ENCODE data around the gene SEPTIN7.

The SEPTIN7 gene

DNA sequence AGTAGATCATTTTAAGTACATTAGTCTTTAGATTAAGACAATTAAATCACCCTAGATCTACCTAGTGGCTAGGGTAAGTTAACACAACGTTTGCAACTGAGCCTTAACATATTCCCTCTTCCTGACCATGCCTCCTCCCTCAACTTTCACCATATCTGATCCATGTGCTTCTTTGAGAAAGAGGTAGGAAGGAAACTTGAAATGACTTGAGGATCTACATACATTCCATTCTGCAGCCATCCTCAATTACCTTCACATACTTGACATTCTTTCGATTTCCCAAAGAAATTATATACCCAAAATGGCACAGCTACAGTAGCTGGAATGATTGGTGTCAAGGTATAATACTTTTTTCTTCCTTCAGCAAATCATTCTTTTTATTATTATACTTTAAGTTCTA, 12.9 kb upstream of the SEPTIN7 start:
- no peak for DNase-seq (ENCODE audit: low spot score)

DNA sequence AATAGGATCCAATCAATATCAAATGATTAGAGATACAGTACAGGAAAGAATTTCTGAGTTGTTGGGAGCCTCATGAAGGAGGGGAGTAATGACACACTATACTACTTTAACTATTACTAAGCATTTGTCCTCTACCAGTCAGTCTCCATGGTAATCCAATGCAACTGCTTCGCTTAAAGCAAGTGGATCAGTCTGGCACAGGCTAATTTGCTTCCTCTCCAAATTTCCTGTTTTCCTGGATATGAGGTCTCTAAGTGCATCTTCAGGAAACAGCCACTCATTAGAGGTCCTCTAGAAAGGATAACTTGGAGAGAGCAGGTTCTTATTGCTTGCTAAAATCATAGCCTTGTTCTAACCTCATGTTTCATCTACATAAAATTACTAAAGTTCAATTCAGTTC, 8.4 kb upstream of the SEPTIN7 start:
- DNase-seq (ENCODE audit: low spot score) = no peak

DNA sequence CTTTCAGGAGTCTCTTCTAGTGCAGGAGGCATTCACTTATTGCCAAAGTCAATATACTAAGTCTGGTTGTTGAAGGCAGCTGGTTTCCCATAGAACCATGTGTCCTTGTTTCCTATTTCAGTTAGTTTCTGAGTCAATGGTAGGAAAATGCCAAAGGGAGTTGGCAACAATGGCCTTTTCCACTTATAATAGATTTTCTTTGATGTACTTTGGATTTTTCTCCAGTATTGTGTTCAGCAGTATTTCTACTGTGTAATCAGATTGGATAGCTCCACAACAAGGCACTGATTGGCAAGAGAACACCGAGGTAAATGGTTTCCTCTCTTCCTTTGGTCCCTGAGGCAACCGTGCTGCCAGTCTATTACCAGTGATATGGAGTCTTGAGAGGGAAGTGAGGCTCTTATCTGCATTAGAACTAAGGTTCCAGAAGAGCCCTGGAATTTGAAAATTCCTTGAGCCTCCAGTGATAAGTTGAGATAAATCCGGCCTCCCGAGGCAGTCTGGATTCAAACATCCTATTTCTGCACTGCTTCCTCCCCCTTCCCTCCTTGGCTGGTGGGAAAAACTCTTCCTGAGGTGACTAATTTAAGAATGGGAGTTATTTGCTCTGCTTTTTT, 7.9 kb upstream of the SEPTIN7 start:
- DNase-seq (ENCODE audit: low spot score) = peak; percentile 35

DNA sequence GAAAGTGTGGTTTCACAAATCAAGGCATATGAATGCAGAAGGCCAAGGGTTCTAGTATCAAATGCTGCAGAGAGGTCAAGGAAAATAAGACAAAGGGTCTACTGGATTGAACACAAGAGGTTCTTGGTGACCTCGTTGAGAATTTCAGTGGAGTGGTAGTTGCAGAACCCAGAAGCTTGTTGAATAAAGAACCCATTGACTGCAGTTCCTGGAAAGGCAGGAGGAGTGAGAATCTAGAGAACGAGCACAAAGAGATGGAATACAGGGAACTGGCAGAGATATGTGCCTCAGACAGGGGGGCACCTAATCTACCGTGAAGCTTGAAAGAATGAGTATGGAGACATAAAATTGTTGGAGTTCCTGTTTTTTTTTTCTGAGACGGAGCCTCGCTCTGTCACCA, 3.5 kb upstream of the SEPTIN7 start:
- DNase-seq (ENCODE audit: low spot score) = no peak

DNA sequence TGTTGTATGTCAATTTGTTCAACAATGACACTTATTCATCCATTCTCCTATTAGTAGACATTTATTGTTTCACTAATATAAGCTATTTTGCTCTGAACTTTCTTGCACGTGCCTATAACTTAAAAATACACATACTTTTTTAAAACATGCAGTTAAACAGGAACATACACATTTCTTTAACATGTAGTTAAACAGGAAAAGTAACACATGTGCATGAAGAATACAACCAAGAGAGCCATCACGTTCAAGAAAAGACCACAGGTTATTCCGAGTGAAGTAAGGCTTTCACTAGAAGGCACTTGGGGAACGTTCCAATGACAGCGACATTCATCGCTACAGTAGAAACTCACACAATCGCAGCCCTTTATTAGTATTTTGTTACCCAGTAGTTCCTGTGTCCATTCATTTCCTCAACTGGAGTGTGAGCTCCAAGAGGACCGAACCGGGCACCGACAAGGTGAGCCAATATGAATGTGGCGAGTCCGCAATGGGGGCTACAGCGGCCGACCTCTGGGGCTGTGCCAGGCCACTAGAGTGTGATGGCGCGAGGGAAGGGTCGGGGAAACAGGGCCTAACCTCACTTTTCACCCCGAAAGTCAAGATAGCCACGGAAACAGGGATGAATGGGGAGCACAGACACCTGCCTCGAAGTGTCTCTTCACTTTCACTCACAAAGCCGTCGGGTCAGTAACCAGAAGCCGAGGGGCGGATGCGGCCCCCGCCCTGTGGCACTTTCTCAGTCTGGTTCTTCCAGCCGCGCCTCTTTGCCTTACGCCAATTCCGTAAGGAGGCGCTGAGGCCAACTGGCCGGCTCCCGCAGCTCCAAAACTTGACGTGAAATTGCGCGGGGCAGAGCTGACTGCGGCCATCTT, 775 bp upstream of the SEPTIN7 start:
- peak; percentile 57 for DNase-seq (ENCODE audit: low spot score)

DNA sequence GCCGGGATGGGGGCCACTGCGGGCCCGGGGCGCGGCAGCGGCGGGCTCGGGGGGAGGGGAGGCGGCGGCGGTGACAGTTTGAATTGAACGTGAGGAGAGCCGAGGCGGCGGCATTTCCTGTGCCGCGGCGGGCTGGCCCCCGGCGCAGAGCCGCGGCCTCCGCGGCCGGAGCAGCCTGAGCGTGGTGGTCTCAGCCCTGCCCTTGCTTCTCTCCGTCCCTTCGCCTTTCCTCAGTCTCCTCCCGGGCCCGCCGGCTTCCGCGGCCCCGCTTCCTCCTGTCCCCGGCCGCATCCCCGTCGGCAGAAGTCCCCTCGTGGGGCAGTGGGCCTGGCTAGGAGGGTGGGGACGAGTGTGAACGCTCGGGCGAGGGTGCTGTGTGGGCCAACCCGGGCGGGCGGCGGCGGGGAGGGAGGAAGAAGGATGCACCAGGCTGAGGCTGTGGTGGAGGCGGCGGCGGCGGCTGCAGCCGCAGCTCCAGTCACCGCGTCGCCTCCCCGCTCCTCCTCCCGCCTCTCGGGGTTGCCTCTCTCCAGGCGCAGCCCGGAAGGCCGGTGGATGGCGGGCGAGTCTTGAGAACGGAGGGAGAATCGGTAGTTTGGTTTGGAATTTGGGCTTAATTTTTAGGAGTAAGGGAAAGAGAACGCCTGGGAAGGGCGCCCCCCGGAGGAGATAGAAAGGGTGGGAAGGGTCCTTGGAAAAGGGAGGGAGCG, 690 bp downstream of the SEPTIN7 start:
- DNase-seq (ENCODE audit: low spot score) = peak; percentile 54

DNA sequence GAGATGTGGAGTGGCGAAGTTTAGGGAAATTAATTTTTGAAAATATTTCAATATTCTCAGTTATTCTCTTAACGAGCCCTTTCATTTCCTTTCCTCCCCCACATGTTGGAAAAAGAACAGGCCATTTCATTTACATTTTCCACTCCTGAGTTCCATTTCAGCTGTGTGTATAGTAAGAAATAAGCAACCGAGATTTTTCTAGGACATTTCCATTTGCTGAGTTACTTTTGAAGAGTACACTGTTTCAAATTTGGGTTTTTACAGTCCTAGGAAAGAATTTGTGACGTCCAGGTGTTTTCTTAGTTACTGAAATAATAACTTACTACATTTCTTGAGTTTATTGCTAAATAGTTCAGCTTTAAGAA, 1.2 kb downstream of the SEPTIN7 start:
- no peak for DNase-seq (ENCODE audit: low spot score)

DNA sequence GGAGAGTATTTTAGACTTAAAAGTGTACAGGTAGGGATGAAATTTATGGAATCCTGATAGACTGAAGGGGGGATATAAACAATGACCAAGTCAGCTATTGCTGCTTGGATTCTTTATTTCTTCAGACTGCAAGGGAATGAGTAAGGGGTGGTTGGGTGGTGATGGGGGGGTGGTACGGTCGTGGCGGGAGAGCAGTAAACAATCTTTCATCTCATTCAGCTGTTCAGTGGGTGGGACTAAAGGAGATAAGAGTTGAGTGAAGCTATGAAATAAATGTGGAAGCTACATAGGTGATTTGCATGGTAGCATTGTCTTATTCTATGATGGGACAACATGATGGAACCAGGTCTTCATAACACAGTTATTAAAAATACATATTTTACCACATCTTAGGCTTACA, 1.8 kb downstream of the SEPTIN7 start:
- DNase-seq (ENCODE audit: low spot score) = no peak

DNA sequence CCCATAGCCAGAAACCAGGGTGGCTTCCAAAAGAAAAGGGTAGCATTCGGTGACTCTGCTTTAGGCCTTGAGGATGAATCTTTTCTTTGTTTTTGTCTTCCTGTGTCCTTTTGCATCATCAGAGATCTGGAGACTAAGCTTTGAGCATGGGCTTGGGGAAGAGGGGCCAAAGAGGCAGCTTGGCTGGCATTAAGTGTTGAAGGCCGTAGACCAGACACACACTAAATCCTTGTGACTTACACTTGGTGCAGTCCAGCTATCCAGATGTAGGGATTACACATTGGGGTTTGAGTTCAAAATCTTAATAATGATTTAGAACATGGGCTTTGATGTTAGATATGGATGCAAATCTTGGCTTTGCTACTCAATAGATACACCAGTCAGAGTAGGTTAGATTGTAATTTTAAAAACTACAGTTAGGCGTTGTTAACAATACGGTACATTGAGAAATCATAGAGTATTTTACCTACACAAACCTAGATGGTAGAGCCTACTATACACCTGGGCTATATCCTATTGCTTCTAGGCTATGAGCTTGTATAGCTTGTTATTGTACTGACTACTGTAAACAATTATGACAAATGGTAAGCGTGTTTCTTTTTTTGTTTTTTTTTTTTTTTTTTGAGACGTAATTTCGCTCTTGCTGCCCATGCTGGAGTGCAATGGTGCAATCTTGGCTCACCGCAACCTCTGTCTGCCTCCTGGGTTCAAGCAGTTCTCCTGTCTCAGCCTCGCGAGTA, 3.5 kb downstream of the SEPTIN7 start:
- no peak for DNase-seq (ENCODE audit: low spot score)

DNA sequence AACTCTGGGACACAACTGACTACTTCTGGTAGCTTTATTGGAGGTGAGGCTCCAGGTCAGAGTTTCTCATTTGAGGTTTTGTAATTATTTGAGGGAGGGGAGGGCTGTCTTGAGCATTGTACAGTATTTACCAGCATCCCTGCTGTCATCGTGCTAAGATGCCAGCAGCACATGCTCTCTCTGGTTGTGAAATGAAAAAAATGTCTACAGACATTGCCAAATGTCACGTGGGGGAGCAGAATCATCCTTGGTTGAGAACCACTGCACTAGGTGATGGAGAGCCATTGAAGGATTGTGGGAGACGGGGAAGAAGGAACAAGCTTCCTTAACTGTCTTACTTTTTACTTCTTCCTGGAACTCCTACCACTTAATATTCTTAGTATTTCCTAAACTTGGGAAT, 5.0 kb downstream of the SEPTIN7 start:
- DNase-seq (ENCODE audit: low spot score) = no peak

DNA sequence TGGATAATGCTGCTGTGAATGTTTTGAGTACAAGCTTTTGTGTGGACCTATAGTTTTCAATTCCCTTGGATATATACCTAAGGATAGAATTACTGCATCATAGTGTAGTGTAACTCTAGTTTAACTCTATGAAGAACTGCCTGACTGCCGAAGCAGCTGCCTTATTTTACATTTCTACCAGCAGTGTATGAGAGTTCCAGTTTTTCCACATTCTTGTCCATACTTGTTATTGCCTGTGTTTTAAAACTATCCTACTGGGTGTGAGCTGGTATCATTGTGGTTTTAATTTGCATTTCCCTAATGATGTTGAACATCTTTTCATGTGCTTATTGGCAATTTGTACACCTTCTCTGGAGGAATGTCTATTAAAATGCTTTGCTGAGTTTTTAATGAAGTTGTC, 15.7 kb downstream of the SEPTIN7 start:
- DNase-seq (ENCODE audit: low spot score) = no peak

DNA sequence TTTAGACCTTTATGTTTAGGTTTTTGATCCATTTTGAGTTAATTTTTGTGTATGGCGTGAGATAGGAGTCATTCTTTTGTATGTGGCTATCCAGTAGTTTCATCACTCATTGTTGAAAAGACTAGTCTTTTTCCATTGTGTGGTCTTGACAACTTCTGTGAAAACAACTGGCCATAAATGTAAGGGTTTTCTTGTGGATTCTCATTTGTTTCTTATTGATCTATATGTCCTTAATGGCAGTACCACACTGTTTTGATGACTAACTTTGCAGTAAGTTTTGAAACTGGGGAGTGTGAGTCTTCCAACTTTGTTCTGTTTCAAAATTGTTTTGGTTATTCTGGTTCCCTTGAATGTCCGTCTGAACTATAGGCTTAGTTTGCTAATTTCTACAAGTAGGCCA, 16.3 kb downstream of the SEPTIN7 start:
- DNase-seq (ENCODE audit: low spot score) = no peak

DNA sequence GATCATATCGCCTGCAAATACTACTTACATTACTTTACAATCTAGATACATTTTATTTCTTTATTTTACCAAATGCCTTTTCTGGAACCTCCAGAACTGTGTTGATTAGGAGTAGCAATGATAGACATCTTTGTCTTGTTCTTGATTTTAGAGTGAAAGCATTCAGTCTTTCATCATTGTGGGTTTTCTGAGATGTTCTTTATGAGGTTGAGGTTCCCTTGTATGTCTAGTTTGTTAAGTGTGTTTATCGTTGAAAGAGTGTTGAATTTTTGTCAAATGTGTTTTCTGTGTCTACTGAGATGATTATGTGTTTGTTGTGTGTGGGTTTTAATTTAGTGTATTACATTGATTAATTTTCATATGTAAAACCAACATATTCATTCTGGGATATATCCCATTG, 17.1 kb downstream of the SEPTIN7 start:
- no peak for DNase-seq (ENCODE audit: low spot score)

DNA sequence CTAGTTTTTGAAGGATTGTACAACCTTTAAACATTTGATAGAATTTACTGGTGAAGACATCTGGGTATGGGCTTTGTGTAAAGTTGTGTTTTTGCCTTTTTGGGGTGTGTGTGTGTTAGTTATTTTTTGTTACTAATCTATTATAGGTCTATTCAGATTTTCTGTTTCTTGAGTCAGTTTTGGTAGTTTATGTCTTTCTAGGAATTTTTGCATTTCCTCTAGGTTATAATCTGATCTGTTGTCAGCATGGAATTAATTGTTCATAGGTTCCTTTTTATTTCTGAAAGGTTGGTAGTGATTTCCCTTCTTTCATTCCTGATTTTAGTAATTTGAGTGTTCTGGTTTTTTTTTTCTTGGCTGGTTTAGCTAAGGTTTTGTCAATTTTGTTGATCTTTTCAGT, 17.7 kb downstream of the SEPTIN7 start:
- DNase-seq (ENCODE audit: low spot score) = no peak

DNA sequence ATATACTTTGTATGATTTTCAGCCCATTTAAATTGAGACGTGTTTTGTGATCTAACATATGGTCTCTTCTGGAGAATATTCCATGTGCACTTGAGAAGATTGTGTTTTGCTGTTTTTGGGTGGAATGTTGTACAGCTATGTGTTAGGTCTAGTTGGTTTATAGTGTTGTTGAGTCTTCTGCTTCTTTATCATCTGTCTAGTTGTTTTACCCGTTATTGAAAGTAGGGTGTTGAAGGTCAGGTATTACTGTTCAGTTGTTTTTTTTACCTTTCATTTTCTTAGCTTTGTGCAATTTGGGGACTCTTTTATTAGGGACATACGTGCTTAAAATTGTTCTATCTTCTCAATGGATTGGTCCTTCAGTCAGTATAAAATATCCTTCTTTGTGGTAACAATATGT, 18.5 kb downstream of the SEPTIN7 start:
- no peak for DNase-seq (ENCODE audit: low spot score)

DNA sequence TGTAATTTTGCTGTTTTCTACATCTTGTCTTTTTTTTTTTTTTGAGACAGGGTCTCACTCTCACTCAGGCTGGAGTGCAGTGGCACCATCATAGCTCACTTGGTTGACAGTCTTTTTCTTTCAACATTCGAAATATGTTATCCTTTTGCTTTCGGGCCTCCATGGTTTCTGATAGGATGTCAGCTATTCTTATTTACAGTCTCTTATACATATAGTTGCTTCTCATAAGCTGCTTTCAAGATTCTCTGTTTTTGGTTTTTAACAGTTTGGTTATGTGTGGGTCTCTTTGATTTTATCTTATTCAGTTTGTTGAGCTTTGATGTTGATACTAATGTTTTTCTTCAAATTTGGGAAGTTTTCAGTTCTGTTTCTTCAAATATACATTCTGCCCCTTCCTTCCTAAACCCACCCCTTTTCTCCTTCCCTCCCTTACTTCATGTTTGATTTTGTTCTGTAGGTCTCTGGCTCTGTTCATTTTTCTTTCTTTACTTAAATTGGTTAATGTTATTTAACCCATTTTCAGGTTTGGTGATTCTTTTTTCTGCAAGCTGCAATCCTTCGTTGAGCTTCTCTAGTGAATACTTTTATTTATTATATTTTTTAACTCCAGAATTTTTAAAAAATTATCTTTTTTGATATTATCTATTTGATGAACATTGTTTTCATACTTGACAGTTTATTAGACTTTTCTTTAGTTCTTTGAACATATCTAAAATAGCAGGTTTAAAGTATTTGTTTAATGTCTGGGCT, 19.3 kb downstream of the SEPTIN7 start:
- DNase-seq (ENCODE audit: low spot score) = no peak

DNA sequence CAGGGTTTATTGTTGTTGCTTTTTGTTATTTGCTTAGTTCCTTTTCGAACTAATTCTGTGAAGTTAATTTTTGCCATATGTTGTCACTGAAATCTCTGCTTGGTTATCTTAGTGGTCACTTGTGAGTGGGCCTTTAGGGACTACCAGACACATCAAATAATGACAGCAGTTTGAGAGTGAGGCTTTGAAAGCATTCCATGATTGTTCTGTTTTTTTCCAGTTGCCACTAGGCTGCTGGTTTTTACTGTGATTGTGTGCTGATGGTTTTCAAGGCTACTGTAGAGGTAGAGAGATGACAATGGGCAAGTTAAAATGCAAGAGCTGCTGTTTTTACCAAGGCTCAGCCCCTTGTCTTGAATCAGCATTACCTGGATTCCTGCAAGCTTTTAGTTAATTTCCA, 20.0 kb downstream of the SEPTIN7 start:
- DNase-seq (ENCODE audit: low spot score) = no peak

DNA sequence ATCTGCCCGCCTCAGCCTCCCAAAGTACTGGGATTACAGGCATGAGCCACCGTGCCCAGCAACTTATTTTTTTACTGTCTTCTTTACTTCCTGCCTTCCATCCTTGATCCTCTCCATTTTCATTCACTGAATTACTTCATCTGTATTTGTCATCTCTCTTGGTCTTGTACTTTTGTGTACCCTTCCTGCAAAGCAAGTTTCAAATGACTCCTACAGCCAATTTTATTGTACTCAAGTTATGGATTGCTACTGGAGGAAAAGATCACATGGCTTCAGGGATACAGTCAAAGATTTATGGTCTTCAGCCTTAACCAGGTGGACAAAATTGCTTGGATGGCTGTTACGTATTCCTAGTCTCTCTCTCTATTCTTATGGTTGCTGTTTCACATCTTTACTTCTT, 22.6 kb downstream of the SEPTIN7 start:
- DNase-seq (ENCODE audit: low spot score) = no peak

DNA sequence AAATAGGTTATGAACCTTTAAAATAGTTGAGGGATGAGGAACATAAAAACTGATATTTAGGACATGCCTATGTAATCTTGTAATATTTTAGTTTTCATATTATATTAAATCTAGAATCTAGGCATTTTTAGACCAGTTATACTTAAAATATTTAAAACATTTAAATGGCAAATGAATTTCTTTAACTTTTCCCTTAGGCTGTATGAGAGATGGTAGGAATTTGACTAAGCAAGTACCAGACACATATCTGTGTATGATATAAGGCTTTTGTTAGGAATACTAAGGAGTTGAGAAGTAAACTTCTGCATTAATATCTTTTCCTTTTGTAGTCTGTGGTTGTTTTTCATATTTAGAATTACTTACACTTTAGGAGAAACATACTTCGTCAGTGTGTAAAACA, 25.1 kb downstream of the SEPTIN7 start:
- DNase-seq (ENCODE audit: low spot score) = no peak

DNA sequence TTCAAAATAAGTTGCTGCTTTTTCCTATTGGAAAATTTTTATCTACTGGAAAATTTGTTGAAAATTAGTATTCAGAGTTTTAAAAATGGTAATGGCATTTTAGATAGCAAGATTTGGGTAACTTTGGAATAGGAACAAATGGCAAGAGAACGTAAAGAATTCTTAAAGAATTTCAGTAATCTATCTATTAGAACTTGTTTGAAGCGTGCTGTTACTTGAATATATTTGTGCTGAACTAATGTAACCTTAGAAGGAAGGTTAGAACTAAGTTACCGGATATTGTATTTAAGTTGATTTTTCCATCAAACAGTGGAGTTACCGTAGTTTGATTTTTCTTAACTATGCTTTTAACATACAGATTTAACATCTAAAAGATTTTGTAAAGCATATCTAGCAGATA, 25.9 kb downstream of the SEPTIN7 start:
- DNase-seq (ENCODE audit: low spot score) = no peak

DNA sequence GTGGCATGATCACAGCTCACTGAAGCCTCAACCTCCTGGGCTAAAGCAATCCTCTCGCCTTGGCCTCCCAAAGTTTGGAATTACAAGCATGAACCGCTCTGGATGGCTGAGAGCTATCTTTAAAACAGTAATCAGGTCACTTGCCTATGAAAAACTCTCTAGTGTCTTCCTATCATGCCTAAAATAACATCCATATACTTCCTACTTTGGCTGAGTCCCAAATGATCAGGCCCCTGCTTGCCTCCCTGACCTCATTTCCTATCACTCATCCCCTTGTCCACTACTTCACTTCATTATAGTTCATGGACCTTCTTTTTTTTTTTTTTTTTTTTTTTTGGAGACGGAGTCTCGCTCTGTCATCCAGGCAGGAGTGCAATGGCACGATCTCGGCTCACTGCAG, 28.0 kb downstream of the SEPTIN7 start:
- no peak for DNase-seq (ENCODE audit: low spot score)

DNA sequence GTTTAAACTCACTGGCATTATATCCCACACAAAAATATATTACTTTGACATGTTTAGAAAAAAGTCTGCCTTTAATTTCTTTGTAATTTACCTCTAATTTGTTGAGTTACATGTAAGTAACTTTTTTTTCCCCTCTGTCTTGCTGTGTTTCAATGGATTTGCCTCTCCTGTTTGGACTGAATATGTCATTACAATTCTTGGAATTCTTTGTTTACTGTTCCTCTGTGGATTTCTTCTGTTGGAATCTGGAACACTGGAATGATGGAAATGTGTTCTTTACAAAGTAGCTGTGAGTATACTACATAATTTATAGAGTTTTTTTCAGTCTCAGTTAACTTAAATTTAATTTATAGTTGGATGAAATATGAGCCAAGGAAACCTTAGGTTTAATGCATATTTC, 30.4 kb downstream of the SEPTIN7 start:
- peak; percentile 7 for DNase-seq (ENCODE audit: low spot score)
